WTC11 (cell line): ENCODE data around the gene ROPN1L. TPM values are rescaled to one million over a fixed set of nuclear protein-coding genes. Genes with fewer than 3 reads are reported as not detected.

Experiments
- ATAC-seq: fragments of 200-7000 bp; cut with Tn5 transposase; 2 replicates; pipeline ENCODE4 v1.10.0; 2021; ENCODE audit warnings: mild to moderate bottlenecking, moderate library complexity
- CTCF ChIA-PET: fragments of 300-600 bp; sonication (Branson Sonifier 250); formaldehyde crosslinking; loops from one replicate; lab custom pipeline; 2021; ENCODE audit warnings: antibody characterized with exemption; lab: Charles Lee
- POLR2A ChIA-PET: fragments of 350-600 bp; sonication (Branson Sonifier 250); formaldehyde crosslinking; loops from one replicate; lab custom pipeline; 2021; ENCODE audit warnings: antibody characterized with exemption; lab: Charles Lee
- DNase-seq: peaks from one replicate; pipeline ENCODE4 v3.0.0; 2021; ENCODE audit warnings: low spot score
- H3K27ac Mint-ChIP-seq: 2 replicates; pipeline ENCODE4 v1.8.0; 2021; ENCODE audit warnings: mixed read lengths
- H3K27me3 Mint-ChIP-seq: 2 replicates; pipeline ENCODE4 v1.8.0; 2021; ENCODE audit warnings: low read depth, mild to moderate bottlenecking, moderate library complexity, mixed read lengths
- H3K36me3 Mint-ChIP-seq: 2 replicates; pipeline ENCODE4 v1.8.0; 2021; ENCODE audit warnings: mixed read lengths
- H3K4me1 Mint-ChIP-seq: 2 replicates; pipeline ENCODE4 v1.8.0; 2022; ENCODE audit warnings: mixed read lengths
- H3K4me3 Mint-ChIP-seq: 2 replicates; pipeline ENCODE4 v1.8.0; 2021; ENCODE audit warnings: mild to moderate bottlenecking, moderate library complexity, mixed read lengths
- H3K9me3 Mint-ChIP-seq: 2 replicates; pipeline ENCODE4 v1.8.0; 2021; ENCODE audit warnings: mixed read lengths
- ATF1 ChIP-seq: sonication (generic); formaldehyde crosslinking; IDR thresholded peaks from 2 replicates; pipeline ENCODE4 v1.8.1; 2023; ENCODE audit warnings: mild to moderate bottlenecking, moderate library complexity, missing genetic modification reagents
- EMX1 ChIP-seq: fragments of 250-450 bp; sonication (Bioruptor Pico); IDR thresholded peaks from 2 replicates; pipeline ENCODE4 v1.8.0; 2021; ENCODE audit warnings: mild to moderate bottlenecking
- FOXP1 ChIP-seq: sonication (generic); formaldehyde crosslinking; IDR thresholded peaks from 2 replicates; pipeline ENCODE4 v1.8.0; 2022; ENCODE audit warnings: missing genetic modification reagents, mild to moderate bottlenecking, moderate library complexity, borderline replicate concordance
- JAZF1 ChIP-seq: fragments of 250-450 bp; sonication (Bioruptor Pico); IDR thresholded peaks from 2 replicates; pipeline ENCODE4 v1.9.0; 2021; ENCODE audit warnings: moderate library complexity, mild to moderate bottlenecking, inconsistent platforms
- NR2C2 ChIP-seq: sonication (generic); formaldehyde crosslinking; IDR thresholded peaks from 2 replicates; pipeline ENCODE4 v1.8.0; 2022; ENCODE audit warnings: mild to moderate bottlenecking, missing genetic modification reagents
- RELA ChIP-seq: sonication (generic); formaldehyde crosslinking; IDR thresholded peaks from 2 replicates; pipeline ENCODE4 v1.8.1; 2022; ENCODE audit warnings: missing genetic modification reagents, mild to moderate bottlenecking, borderline replicate concordance
- SMAD4 ChIP-seq: sonication (generic); formaldehyde crosslinking; IDR thresholded peaks from 2 replicates; pipeline ENCODE4 v1.8.0; 2022; ENCODE audit warnings: mild to moderate bottlenecking, missing genetic modification reagents
- TEAD1 ChIP-seq: sonication (generic); formaldehyde crosslinking; IDR thresholded peaks from 2 replicates; pipeline ENCODE4 v1.8.0; 2022; ENCODE audit warnings: mild to moderate bottlenecking, missing genetic modification reagents
- TP53 ChIP-seq: sonication (generic); formaldehyde crosslinking; IDR thresholded peaks from 2 replicates; pipeline ENCODE4 v1.8.1; 2023; ENCODE audit warnings: mild to moderate bottlenecking, missing genetic modification reagents
- ZNF232 ChIP-seq: sonication (generic); formaldehyde crosslinking; IDR thresholded peaks from 2 replicates; pipeline ENCODE4 v1.8.0; 2022; ENCODE audit warnings: mild to moderate bottlenecking, missing genetic modification reagents
- ZNF263 ChIP-seq: sonication (generic); formaldehyde crosslinking; IDR thresholded peaks from 2 replicates; pipeline ENCODE4 v1.8.1; 2022; ENCODE audit warnings: low read depth, mild to moderate bottlenecking, moderate library complexity, missing genetic modification reagents
- ZNF396 ChIP-seq: fragments of 250-450 bp; sonication (Bioruptor Pico); IDR thresholded peaks from 2 replicates; pipeline ENCODE4 v1.8.0; 2021; ENCODE audit warnings: mild to moderate bottlenecking, moderate library complexity, borderline replicate concordance
- ZNF423 ChIP-seq: fragments of 250-450 bp; sonication (Bioruptor Pico); IDR thresholded peaks from 2 replicates; pipeline ENCODE4 v2.1.2; 2022; ENCODE audit warnings: mild to moderate bottlenecking, moderate library complexity
- total RNA-seq: library from RNA; stranded (reverse); gene quantifications from 3 replicates; pipeline ENCODE4 v1.2.3, GENCODE V29; 2021
- TF ChIP-seq, protein P1 (sequence below): fragments of 250-450 bp; sonication (Bioruptor Pico); conservative IDR thresholded peaks from 2 replicates; pipeline ENCODE4 v1.9.0; 2021; ENCODE audit warnings: mild to moderate bottlenecking
- TF ChIP-seq, protein P2 (sequence below): sonication (generic); formaldehyde crosslinking; IDR thresholded peaks from 2 replicates; pipeline ENCODE4 v1.8.0; 2023; ENCODE audit warnings: missing genetic modification reagents
- TF ChIP-seq, protein P3 (sequence below): fragments of 250-450 bp; sonication (Bioruptor Pico); IDR thresholded peaks from 2 replicates; pipeline ENCODE4 v1.9.0; 2021; ENCODE audit warnings: mild to moderate bottlenecking
- TF ChIP-seq, protein P4 (sequence below): sonication (generic); formaldehyde crosslinking; IDR thresholded peaks from 2 replicates; pipeline ENCODE4 v1.8.0; 2022; ENCODE audit warnings: mild to moderate bottlenecking, missing genetic modification reagents
- TF ChIP-seq, protein P5 (sequence below): sonication (generic); formaldehyde crosslinking; IDR thresholded peaks from 2 replicates; pipeline ENCODE4 v1.8.1; 2023; ENCODE audit warnings: mild to moderate bottlenecking, missing genetic modification reagents
- TF ChIP-seq, protein P6 (sequence below): sonication (generic); formaldehyde crosslinking; IDR thresholded peaks from 2 replicates; pipeline ENCODE4 v1.8.1; 2023; ENCODE audit warnings: mild to moderate bottlenecking, moderate library complexity, missing genetic modification reagents
- TF ChIP-seq, protein P7 (sequence below): fragments of 250-450 bp; sonication (Bioruptor Pico); IDR thresholded peaks from 2 replicates; pipeline ENCODE4 v1.9.0; 2021; ENCODE audit warnings: mild to moderate bottlenecking, borderline replicate concordance

ROPN1L gene
- total RNA-seq, 1 experiment from 2014 or later: not detected

DNA sequence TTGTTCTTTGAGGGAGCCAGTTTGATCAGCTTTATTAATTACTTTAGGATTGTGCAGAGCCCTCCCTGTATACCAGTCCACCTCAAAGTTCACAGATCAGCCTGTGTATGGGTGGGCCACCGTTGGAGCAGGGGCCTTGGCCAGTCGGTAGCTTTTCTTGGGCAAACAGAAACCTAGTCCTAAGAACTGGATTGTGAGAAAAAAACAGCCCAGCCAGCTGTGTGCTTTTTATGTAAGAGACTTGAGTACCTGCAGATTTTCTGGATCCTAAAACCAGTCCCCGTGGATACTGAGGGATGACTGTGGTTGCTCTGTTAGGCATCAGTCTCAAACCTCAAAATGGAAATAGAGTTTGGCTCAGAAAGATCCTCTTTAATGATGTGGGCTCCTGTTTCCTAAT, 24.8 kb upstream of the ROPN1L start:
- Mint-ChIP-seq H3K4me3 (no peak overlapping the region), H3K9me3 (no peaks in the 10 kb centered on the region), H3K27ac (no peak overlapping the region), H3K36me3 (peaks cover 57% of the 10 kb centered on the region), H3K27me3 (no peaks in the 10 kb centered on the region), H3K4me1 (peaks cover 8% of the 10 kb centered on the region)
- no peak for TF ChIP-seq ZNF263 (CRISPR knock-in tag)
- no peak for TF ChIP-seq TP53 (CRISPR knock-in tag)
- no peak for TF ChIP-seq FOXP1 (CRISPR knock-in tag)
- TF ChIP-seq, protein P1, sequence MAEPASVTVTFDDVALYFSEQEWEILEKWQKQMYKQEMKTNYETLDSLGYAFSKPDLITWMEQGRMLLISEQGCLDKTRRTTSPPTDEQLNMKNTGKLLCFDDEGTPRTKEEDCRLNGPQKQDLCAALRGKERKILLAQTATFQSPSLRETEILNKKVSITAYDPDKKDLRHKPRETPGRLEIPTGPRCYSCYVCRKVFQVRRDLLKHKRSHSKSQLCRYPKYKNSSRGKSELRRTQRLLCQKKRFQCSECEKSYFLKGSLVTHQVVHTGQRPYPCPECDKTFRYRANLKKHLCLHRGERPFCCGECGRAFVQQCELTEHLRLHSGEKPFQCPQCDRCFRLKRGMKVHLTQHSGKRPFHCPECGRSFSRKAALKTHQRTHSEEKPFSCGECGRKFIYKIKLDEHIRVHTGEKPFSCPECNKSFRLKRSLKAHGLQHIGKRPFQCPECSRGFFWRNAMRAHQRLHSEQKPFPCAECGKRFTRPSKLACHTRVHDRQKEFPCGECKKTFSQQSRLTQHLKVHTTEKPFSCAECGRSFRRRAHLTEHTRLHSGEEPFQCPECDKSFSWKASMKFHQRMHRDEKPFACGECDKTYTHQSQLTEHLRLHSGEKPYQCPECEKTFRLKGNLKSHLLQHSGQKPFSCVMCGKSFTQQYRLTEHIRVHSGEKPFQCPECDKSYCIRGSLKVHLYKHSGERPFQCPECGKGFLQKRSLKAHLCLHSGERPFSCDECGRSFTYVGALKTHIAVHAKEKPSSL: no peak
- TF ChIP-seq, protein P2, sequence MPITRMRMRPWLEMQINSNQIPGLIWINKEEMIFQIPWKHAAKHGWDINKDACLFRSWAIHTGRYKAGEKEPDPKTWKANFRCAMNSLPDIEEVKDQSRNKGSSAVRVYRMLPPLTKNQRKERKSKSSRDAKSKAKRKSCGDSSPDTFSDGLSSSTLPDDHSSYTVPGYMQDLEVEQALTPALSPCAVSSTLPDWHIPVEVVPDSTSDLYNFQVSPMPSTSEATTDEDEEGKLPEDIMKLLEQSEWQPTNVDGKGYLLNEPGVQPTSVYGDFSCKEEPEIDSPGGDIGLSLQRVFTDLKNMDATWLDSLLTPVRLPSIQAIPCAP: no peak
- TF ChIP-seq, protein P3, sequence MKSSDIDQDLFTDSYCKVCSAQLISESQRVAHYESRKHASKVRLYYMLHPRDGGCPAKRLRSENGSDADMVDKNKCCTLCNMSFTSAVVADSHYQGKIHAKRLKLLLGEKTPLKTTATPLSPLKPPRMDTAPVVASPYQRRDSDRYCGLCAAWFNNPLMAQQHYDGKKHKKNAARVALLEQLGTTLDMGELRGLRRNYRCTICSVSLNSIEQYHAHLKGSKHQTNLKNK (CRISPR knock-in tag): no peak
- no peak for TF ChIP-seq EMX1
- TF ChIP-seq, protein P4, sequence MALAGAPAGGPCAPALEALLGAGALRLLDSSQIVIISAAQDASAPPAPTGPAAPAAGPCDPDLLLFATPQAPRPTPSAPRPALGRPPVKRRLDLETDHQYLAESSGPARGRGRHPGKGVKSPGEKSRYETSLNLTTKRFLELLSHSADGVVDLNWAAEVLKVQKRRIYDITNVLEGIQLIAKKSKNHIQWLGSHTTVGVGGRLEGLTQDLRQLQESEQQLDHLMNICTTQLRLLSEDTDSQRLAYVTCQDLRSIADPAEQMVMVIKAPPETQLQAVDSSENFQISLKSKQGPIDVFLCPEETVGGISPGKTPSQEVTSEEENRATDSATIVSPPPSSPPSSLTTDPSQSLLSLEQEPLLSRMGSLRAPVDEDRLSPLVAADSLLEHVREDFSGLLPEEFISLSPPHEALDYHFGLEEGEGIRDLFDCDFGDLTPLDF (CRISPR knock-in tag): no peak
- TF ChIP-seq, protein P5, sequence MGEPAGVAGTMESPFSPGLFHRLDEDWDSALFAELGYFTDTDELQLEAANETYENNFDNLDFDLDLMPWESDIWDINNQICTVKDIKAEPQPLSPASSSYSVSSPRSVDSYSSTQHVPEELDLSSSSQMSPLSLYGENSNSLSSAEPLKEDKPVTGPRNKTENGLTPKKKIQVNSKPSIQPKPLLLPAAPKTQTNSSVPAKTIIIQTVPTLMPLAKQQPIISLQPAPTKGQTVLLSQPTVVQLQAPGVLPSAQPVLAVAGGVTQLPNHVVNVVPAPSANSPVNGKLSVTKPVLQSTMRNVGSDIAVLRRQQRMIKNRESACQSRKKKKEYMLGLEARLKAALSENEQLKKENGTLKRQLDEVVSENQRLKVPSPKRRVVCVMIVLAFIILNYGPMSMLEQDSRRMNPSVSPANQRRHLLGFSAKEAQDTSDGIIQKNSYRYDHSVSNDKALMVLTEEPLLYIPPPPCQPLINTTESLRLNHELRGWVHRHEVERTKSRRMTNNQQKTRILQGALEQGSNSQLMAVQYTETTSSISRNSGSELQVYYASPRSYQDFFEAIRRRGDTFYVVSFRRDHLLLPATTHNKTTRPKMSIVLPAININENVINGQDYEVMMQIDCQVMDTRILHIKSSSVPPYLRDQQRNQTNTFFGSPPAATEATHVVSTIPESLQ (CRISPR knock-in tag): no peak
- TF ChIP-seq, protein P6, sequence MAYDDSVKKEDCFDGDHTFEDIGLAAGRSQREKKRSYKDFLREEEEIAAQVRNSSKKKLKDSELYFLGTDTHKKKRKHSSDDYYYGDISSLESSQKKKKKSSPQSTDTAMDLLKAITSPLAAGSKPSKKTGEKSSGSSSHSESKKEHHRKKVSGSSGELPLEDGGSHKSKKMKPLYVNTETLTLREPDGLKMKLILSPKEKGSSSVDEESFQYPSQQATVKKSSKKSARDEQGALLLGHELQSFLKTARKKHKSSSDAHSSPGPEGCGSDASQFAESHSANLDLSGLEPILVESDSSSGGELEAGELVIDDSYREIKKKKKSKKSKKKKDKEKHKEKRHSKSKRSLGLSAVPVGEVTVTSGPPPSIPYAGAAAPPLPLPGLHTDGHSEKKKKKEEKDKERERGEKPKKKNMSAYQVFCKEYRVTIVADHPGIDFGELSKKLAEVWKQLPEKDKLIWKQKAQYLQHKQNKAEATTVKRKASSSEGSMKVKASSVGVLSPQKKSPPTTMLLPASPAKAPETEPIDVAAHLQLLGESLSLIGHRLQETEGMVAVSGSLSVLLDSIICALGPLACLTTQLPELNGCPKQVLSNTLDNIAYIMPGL (CRISPR knock-in tag): no peak
- no peak for TF ChIP-seq ZNF396 (CRISPR knock-in tag)
- TF ChIP-seq TEAD1 (CRISPR knock-in tag): no peak
- TF ChIP-seq ZNF232 (CRISPR knock-in tag): no peak
- no peak for TF ChIP-seq ATF1 (CRISPR knock-in tag)
- no peak for TF ChIP-seq SMAD4 (CRISPR knock-in tag)
- no peak for TF ChIP-seq RELA (CRISPR knock-in tag)
- no peak for TF ChIP-seq ZNF423 (CRISPR knock-in tag)
- TF ChIP-seq, protein P7, sequence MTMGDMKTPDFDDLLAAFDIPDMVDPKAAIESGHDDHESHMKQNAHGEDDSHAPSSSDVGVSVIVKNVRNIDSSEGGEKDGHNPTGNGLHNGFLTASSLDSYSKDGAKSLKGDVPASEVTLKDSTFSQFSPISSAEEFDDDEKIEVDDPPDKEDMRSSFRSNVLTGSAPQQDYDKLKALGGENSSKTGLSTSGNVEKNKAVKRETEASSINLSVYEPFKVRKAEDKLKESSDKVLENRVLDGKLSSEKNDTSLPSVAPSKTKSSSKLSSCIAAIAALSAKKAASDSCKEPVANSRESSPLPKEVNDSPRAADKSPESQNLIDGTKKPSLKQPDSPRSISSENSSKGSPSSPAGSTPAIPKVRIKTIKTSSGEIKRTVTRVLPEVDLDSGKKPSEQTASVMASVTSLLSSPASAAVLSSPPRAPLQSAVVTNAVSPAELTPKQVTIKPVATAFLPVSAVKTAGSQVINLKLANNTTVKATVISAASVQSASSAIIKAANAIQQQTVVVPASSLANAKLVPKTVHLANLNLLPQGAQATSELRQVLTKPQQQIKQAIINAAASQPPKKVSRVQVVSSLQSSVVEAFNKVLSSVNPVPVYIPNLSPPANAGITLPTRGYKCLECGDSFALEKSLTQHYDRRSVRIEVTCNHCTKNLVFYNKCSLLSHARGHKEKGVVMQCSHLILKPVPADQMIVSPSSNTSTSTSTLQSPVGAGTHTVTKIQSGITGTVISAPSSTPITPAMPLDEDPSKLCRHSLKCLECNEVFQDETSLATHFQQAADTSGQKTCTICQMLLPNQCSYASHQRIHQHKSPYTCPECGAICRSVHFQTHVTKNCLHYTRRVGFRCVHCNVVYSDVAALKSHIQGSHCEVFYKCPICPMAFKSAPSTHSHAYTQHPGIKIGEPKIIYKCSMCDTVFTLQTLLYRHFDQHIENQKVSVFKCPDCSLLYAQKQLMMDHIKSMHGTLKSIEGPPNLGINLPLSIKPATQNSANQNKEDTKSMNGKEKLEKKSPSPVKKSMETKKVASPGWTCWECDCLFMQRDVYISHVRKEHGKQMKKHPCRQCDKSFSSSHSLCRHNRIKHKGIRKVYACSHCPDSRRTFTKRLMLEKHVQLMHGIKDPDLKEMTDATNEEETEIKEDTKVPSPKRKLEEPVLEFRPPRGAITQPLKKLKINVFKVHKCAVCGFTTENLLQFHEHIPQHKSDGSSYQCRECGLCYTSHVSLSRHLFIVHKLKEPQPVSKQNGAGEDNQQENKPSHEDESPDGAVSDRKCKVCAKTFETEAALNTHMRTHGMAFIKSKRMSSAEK (CRISPR knock-in tag): no peak
- TF ChIP-seq NR2C2 (CRISPR knock-in tag): no peak
- TF ChIP-seq JAZF1 (CRISPR knock-in tag): no peak
- ChIA-PET POLR2A (no interaction called here), CTCF (interaction anchor here (1.8 kb wide), 1 partner anchor 133 kb away, joined by 6 read pairs; no protein-coding TSS in a partner anchor)
- no peak for ATAC-seq
- no peak for DNase-seq
